ENCODE measurements around the gene VMP1.

The VMP1 gene

GRCh38 chr17:59796138-59796537 lies 88.7 kb downstream of the VMP1 start:
- TF ChIP-seq CTCF (IDR thresholded peaks at IDR 0.05) = no peak

DNA sequence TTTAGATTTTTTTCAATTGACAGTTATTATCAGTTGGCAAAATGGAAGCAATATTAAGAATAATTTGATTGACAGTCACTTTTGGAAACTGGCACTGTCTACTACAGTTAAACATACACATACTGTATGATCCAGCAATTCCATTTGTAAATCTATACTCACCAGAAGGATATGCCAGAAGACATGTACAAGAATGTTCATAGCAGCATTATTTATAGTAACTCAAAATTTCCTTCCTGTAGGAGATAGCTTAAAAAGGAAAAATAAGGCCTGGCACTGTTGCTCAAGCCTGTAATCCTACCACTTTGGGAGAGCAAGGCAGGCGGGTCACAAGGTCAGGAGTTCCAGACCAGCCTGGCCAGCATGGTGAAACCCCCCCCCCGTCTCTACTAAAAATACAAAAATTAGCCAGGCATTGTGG lies 89.3 kb downstream of the VMP1 start:
- no peak for TF ChIP-seq CTCF (IDR thresholded peaks at IDR 0.05)

GRCh38 chr17:59798111-59798510 lies 90.7 kb downstream of the VMP1 start:
- TF ChIP-seq CTCF (IDR thresholded peaks at IDR 0.05) = no peak

GRCh38 chr17:59800530-59800942 lies 93.1 kb downstream of the VMP1 start:
- TF ChIP-seq CTCF (IDR thresholded peaks at IDR 0.05) = no peak

- TF ChIP-seq CTCF (IDR thresholded peaks at IDR 0.05) = no peak
Measured at GRCh38 chr17:59802160-59802559, 94.7 kb downstream of the VMP1 start.

DNA sequence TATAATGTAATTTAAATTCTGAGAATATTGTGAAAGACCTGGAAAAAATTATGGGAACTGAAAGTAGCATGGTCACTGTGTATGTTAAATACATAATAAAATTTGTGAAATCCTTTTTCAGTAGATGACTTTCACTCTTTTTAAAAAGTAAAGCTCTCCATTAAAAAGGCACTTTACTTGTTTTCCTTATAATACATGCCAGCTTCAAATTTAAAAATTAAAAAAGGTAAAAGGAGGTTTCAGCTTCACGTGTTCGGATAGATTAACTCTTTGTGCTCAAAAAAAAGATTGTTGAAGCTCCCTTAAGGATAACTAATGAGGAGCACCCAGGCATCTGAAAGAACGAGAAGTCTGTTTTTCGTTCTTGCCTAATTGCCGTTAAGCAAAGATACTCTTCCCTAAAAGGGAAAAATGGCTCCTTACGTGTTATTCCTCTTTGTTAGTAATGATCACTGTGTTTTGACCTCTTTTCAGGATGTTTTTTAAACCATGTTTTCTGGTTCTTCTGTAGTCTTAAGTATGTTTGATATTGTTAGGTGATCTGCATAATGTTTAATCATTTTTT lies 97.5 kb downstream of the VMP1 start:
- TF ChIP-seq CTCF (IDR thresholded peaks at IDR 0.05) = no peak

GRCh38 chr17:59807892-59808509 lies 100.5 kb downstream of the VMP1 start:
- no peak for TF ChIP-seq CTCF (IDR thresholded peaks at IDR 0.05)

DNA sequence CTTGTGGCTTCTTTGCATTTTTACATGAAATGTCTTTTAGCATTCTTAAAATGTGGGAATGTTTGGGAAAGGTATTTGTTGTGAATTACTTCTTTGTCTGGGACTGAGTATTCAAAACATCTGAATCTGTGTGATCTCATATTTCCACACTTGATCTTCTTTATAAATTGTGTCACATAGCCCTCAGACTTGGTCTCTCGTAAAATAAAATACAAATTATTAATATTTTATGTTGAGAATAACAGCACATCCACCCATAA lies 103.4 kb downstream of the VMP1 start:
- TF ChIP-seq CTCF (IDR thresholded peaks at IDR 0.05) = no peak

Measured in LNCAP (cell line).